AG04449 (cell line): ENCODE data around the gene LCN2.

Experiments
- CTCF ChIA-PET: fragments of 350-600 bp; formaldehyde crosslinking; extraction: SDS; loops from one replicate; lab custom pipeline; 2021; ENCODE audit warnings: antibody characterized with exemption; lab: Yijun Ruan, JAX
- POLR2A ChIA-PET: fragments of 400-600, 350-600 bp; formaldehyde crosslinking; extraction: SDS; loops from one replicate; lab custom pipeline; 2020; ENCODE audit warnings: antibody characterized with exemption, inconsistent platforms; lab: Yijun Ruan, JAX
- DNase-seq: peaks from one replicate; pipeline ENCODE4 v3.0.0-alpha.2; 2010; ENCODE audit warnings: low read depth, low spot score
- H3K4me3 ChIP-seq: 2 replicates; pipeline ENCODE4 v1.5.1; 2011; ENCODE audit warnings: low read depth, mild to moderate bottlenecking, control low read depth, low read length
- TF ChIP-seq, protein P1 (sequence below): IDR thresholded peaks from one replicate; pipeline ENCODE4 v1.5.1; 2011; ENCODE audit warnings: mild to moderate bottlenecking, moderate library complexity, low read length, control low read depth, inconsistent platforms; ENCODE audit not compliant: insufficient read depth; ENCODE audit errors: missing control alignments

Gene LCN2

DNA sequence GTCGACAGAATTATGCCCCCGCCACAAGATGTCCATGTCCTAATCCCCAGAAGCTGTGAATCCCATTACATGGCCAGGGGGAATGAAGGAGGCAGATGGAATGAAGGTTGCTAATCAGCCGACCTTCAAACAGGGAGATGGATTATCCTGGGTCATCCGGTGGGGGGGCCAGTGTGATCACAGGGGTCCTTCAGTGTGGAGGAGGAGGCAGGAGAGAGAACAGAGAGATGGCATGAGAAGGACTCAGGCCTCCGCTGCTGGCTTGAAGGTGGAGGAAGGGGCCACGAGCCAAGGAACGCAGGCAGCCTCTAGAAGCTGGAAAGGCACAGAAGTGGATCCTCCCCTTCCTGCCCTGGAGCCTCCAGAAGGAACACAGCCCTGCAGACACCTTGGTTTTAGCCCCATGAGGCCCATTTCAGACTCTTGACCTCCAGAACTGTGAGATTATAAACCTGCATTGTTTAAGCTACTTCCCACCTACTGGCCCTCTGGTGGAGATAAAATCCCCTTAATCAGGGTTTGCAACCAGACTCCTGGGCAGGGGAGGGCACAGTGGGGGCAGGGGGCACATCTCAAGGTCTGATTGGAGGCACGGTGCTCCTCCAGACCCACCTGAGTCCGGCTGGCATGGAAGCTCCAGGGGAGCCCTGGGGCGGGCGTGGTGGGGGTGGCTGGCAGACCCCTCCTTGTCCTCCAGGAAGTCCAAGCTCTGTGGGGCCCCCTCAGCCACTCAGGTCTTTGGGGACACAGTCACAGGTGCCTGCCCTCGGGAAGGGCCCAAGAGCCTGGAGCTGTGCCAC lies 35.5 kb upstream of the LCN2 start:
- ChIA-PET POLR2A (interaction anchor here (0.6 to 1.2 kb wide), 3 partner anchors 14 to 132 kb away, joined by 3 to 4 read pairs (median 3); no protein-coding TSS in a partner anchor), CTCF (interaction anchor here (0.8 to 7.1 kb wide), 6 partner anchors 11 to 196 kb away, joined by 3 to 264 read pairs (median 88); partner anchors contain the start of genes DPM2 and PTGES2)
- no peak for DNase-seq
- no peak overlapping the region for H3K4me3 ChIP-seq
- TF ChIP-seq, protein P1, sequence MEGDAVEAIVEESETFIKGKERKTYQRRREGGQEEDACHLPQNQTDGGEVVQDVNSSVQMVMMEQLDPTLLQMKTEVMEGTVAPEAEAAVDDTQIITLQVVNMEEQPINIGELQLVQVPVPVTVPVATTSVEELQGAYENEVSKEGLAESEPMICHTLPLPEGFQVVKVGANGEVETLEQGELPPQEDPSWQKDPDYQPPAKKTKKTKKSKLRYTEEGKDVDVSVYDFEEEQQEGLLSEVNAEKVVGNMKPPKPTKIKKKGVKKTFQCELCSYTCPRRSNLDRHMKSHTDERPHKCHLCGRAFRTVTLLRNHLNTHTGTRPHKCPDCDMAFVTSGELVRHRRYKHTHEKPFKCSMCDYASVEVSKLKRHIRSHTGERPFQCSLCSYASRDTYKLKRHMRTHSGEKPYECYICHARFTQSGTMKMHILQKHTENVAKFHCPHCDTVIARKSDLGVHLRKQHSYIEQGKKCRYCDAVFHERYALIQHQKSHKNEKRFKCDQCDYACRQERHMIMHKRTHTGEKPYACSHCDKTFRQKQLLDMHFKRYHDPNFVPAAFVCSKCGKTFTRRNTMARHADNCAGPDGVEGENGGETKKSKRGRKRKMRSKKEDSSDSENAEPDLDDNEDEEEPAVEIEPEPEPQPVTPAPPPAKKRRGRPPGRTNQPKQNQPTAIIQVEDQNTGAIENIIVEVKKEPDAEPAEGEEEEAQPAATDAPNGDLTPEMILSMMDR, result no peak

DNA sequence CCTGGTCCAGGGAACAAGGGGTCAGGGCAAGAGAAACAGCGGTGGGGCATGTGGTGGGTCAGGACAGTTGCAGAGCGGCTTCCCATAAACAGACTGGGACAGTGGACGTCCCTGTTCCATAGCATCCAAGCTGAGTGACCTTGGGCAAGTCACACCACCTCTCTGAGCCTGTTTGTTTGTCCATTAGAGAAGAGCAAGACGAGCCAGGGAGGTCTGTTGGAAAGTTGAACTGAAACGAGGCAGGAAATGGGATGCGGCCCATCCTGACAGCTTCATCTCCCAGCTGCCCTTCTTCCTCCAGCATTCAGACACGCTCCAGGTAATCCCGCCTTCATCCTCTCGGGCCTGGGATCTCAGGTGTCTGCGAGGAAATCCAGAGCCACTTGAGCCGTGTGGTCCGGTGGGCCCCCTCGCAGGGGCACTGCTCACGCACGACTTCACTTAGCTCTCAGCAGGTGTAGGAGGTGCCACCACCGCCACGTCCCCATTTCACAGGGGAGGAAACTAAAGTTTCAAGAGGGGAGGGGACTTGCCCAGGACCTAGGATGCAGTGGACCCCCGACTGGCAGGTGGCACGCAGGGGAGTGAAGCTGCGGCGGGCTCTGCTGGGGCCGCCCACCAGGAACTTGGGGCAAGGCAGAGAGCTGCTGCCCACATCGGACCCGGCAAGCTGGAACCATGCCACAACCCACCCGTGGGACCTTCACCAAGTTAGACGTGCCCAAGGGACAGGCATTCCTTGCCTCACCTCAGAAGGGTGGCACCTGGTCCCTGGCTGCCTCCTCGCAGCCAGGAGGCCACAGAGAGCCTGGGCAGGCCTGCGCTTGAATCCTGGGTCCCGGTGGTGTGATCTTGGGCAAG lies 34.7 kb upstream of the LCN2 start:
- ChIA-PET CTCF (interaction anchor here (0.8 to 7.1 kb wide), 5 partner anchors 12 to 197 kb away, joined by 3 to 264 read pairs (median 112); partner anchors contain the start of genes DPM2 and PTGES2), POLR2A (interaction anchor here (1.2 kb wide), 1 partner anchor 15 kb away, joined by 4 read pairs; no protein-coding TSS in a partner anchor)
- TF ChIP-seq, protein P1, result no peak
- H3K4me3 ChIP-seq, result no peak overlapping the region
- DNase-seq, result no peak

DNA sequence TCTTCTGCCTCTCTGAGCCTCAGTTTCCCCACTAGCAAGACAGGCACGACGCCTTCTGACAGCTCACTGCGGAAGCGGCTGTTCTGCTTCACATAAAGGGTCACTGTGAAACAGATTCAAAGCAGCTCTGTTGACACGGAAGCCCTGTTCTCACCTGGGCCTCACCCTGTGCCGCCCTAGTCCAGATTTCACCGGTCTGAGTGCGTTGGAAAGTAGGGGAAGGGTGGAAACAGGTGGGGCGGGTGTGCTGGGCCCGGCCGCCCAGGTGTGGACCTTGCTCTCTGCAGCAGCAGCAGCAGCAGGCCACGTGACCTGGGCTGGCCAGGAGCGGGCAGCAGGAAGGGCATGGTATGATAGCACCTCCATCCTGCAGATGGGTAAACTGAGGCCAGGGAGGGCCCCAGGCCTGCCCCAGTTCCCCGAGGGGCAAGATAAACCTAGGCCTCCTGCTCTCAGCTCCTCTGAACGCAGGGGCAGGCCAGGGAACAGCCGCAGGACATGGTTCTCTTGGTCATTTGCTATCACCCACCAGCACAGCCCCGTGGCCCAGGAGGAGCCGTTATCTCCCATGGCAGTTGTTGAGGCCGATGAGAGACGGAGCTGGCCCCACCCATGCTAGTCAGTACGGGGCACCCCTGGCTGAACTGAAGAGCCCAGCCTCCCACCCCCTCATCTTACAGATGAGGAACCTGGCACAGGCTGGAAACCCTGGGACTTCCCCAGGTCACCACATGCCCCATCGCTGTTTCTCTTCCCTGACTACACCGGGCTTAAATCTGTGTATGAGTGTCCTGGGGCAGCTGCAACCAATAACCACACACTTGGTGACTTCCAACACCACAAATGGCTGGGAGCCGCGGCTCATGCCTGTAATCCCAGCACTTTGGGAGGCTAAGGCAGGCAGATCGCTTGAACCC lies 33.8 kb upstream of the LCN2 start:
- CTCF ChIA-PET, result interaction anchor here (1.1 to 7.1 kb wide), 11 partner anchors 12 to 192 kb away, joined by 3 to 264 read pairs (median 21); partner anchors contain the start of genes DPM2 and PTGES2
- POLR2A ChIA-PET, result interaction anchor here (1.1 to 1.6 kb wide), 3 partner anchors 11 to 17 kb away, joined by 3 to 4 read pairs (median 3); no protein-coding TSS in a partner anchor
- no peak overlapping the region for H3K4me3 ChIP-seq
- no peak for DNase-seq
- TF ChIP-seq, protein P1, result no peak

DNA sequence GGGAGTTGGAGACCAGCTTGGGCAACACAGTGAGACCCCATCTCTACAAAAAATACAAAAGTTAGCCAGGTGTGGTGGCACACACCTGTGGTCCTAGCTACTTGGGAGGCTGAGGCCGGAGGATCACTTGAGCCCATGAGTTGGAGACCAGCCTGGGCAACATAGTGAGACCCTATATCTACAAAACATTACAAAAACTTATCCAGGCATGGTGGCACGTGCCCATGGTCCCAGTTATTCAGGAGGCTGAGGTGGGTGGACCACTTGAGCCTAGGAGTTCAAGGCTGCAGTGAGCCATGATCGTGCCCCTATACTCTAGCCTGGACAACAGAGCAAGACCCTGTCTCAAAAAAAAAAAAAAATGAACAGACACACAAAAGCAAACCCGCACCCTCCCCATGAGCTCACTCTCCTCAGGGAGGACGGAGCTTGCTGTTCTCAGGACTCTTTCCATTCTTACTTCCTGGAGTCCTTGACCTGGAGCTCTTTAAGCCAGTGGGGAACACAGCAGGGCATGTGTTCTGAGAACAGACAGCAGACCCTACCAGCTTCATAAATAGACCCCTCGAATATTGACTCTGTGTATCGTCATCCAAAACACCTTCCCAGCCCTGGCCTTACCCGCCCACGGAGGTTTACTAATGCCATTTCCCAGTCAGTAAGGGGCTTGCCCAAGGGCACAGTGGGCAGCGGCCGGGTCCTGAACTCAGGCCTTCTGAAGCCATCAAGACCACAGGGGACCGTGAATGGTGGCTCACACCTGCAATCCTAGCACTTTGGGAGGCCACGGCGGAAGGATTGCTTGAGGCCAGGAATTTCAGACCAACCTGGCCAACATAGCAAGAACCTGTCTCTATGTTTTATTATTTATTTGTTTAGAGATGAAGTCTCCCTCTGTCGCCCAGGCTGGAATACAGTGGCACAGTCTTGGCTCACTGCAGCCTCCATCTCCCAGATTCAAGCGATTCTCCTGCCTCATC lies 32.9 kb upstream of the LCN2 start:
- no peak for DNase-seq
- CTCF ChIA-PET, result interaction anchor here (1.0 to 7.1 kb wide), 15 partner anchors 11 to 193 kb away, joined by 3 to 264 read pairs (median 5); partner anchors contain the start of genes DPM2, NAIF1, PTGES2 and SLC25A25
- TF ChIP-seq, protein P1, result no peak
- no peak overlapping the region for H3K4me3 ChIP-seq
- POLR2A ChIA-PET, result interaction anchor here (0.7 to 1.6 kb wide), 3 partner anchors 10 to 43 kb away, joined by 3 read pairs; partner anchors contain the start of gene BBLN
